Progenitor cell of endocrine pancreas (in vitro differentiated cells): ENCODE results near the gene DENND1C. TPM values are rescaled to one million over a fixed set of nuclear protein-coding genes. Genes with fewer than 3 reads are reported as not detected.
"Not testable (repeated sequence)": the region's sequence is repeated elsewhere in the genome, so short reads cannot be mapped to it uniquely, and the experiment has no call there.

ENCODE experiments used
- DNase-seq: peaks from one replicate; pipeline ENCODE4 v3.0.0; 2021; ENCODE audit warnings: low spot score; ENCODE audit not compliant: unreplicated experiment
- H3K27ac Mint-ChIP-seq: 2 replicates; pipeline ENCODE4 v1.8.0; 2021; ENCODE audit warnings: mild to moderate bottlenecking, moderate library complexity, mixed read lengths
- H3K27me3 Mint-ChIP-seq: 2 replicates; pipeline ENCODE4 v1.8.0; 2021; ENCODE audit warnings: mixed read lengths
- H3K36me3 Mint-ChIP-seq: 2 replicates; pipeline ENCODE4 v1.8.0; 2022; ENCODE audit warnings: mixed read lengths; ENCODE audit not compliant: insufficient read depth
- H3K4me1 Mint-ChIP-seq: 2 replicates; pipeline ENCODE4 v1.8.0; 2021; ENCODE audit warnings: low read depth, mixed read lengths
- H3K4me3 Mint-ChIP-seq: 2 replicates; pipeline ENCODE4 v1.8.0; 2021; ENCODE audit warnings: low read depth, mild to moderate bottlenecking, moderate library complexity, mixed read lengths
- H3K9me3 Mint-ChIP-seq: 2 replicates; pipeline ENCODE4 v1.8.0; 2021; ENCODE audit warnings: low read depth, mixed read lengths
- total RNA-seq: library from RNA; stranded (reverse); gene quantifications from 2 replicates; pipeline ENCODE4 v1.2.1, GENCODE V29; 2021
- TF ChIP-seq, protein P1 (sequence below): fragments of 200-600 bp; sonication (generic); IDR thresholded peaks from one replicate; pipeline ENCODE4 v1.5.0; 2021; ENCODE audit warnings: antibody characterized with exemption, mild to moderate bottlenecking; ENCODE audit not compliant: unreplicated experiment

The DENND1C gene
- total RNA-seq, 1 donor from 2014 or later, result 0.67 TPM

DNA sequence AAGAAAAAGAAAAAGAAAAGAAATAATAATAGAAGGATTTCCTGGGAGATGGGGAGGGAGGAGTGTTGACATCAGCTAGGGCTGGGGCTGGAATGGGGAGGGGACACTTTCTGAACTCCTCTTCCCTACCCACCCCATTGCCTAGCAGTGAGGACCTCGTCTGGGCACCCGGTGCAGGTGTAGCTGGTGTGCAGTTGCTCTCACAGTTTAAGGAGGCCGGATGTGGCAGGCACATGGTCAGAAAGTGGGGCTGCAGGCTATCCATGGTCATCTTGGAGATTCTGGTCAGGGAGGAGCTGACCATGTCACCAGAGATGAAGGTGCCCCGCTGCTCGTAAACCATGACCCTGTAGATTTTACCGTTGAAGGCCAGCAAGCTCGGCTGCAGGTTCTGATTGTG is 29.0 kb upstream of the DENND1C start:
- TF ChIP-seq, protein P1, sequence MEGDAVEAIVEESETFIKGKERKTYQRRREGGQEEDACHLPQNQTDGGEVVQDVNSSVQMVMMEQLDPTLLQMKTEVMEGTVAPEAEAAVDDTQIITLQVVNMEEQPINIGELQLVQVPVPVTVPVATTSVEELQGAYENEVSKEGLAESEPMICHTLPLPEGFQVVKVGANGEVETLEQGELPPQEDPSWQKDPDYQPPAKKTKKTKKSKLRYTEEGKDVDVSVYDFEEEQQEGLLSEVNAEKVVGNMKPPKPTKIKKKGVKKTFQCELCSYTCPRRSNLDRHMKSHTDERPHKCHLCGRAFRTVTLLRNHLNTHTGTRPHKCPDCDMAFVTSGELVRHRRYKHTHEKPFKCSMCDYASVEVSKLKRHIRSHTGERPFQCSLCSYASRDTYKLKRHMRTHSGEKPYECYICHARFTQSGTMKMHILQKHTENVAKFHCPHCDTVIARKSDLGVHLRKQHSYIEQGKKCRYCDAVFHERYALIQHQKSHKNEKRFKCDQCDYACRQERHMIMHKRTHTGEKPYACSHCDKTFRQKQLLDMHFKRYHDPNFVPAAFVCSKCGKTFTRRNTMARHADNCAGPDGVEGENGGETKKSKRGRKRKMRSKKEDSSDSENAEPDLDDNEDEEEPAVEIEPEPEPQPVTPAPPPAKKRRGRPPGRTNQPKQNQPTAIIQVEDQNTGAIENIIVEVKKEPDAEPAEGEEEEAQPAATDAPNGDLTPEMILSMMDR, result no peak
- Mint-ChIP-seq H3K36me3 (no peaks in the 10 kb centered on the region), H3K4me3 (no peak overlapping the region), H3K27me3 (no peaks in the 10 kb centered on the region), H3K4me1 (peaks cover 11% of the 10 kb centered on the region), H3K27ac (no peak overlapping the region), H3K9me3 (no peaks in the 10 kb centered on the region)
- no peak for DNase-seq

DNA sequence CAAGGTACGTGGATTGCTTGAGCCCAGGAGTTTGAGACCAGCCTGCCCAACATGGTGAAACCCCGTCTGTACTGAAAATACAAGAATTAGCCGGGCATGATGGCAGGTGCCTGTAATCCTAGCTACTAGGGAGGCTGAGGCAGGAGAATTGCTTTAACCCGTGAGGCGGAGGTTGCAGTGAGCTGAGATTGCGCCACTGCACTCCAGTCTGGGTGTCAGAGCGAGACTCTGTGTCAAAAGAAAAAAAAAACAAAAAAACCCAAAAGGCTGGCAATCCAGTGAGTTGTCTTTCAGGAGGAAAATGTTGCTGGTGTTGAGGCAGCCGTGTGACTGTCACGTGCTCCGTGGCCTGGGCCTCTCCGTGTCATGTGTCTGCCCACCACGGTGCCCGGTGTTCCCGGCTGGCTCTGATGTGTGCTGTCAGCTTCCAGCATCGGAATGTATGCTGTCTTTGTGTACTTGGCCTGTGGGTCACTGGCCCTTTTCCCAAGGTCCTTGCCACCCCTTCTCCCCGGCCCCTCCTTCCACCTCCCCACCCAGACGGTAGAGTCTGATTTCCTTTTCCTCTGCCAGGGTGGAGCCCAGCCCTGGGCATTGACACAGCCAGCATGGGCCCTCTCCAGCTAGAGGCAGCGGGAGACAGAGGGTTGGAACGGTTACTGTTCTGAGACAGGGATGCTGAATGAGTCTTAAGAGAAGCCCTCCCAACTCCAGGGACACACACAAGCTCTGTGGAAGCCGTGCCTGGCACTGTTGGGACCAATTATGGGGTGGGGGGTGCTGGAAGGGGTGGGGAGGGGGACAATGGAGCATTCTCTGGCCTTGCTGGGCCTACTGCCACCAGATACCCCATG is 27.8 kb upstream of the DENND1C start:
- H3K27me3 Mint-ChIP-seq, result no peaks in the 10 kb centered on the region
- H3K36me3 Mint-ChIP-seq, result no peaks in the 10 kb centered on the region
- H3K4me3 Mint-ChIP-seq, result no peak overlapping the region
- no peak overlapping the region for H3K27ac Mint-ChIP-seq
- DNase-seq, result no peak
- TF ChIP-seq, protein P1, result no peak
- H3K9me3 Mint-ChIP-seq, result no peaks in the 10 kb centered on the region
- H3K4me1 Mint-ChIP-seq, result peaks cover 11% of the 10 kb centered on the region

DNA sequence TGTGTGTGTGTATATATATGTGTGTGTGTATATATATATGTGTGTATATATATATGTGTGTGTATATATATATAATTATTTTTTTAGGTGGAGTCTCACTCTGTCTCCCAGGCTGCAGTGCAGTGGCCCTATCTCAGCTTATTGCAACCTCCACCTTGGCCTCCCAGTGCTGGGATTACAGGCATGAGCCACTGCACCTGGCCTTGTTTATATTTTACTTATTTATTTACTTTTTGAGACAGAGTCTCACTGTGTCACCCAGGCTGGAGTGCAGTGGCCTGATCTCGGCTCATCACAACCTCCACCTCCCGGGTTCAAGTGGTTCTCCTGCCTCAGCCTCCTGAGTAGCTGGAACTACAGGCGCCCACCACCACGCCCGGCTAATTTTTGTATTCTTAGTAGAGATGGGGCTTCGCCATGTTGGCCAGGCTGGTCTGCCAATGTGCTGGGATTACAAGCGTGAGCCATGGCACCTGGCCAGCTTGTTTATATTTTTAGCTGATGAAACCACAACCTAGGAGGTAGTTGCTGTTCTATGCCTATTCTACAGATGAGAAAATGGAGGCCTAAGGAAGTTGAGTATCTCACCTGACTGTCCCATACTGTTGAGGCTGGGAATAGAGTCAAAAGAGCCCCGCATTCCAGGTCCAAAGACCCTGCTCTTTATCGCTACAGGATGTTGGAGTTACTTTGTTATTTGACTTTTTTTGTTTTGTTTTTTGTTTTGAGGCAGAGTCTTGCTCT is 26.6 kb upstream of the DENND1C start:
- not testable (repeated sequence) for H3K27me3 Mint-ChIP-seq, H3K9me3 Mint-ChIP-seq, H3K27ac Mint-ChIP-seq, H3K4me1 Mint-ChIP-seq, H3K36me3 Mint-ChIP-seq, DNase-seq, H3K4me3 Mint-ChIP-seq

DNA sequence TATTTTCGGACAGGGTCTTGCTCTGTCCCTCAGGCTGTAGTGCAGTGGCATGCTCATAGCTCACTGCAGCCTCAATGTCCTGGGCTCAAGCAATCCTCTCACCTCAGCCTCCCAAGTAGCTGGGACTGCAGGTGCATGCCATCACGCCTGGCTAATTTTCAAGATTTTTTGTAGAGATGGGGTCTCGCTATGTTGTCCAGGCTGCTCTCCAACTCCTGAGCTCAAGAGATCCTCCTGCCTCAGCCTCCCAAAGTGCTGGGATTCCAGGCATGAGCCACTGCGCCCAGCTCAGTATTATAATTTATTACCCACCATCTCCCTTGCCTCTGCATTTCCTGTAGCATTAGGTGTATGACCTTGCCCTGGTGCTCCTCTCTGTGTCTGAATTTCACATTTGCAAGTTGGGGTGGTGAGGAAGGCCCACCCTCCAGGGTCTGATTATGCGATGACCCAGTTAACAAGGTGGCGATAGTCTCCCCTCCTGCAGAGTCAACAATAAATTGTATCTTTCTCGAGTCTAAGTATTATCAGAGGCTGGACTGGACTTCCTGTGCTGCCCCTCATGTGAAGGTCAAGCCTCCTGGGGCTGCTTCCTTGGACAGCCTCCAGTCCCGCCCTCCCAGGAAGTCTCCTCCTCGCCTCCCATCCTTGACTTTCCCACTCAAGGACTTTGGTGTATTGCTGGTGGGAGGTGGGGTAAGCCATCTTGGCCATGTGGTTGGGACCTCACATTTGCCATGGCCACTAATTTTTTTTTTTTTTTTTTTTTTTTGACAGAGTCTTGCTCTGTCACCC is 22.0 kb upstream of the DENND1C start:
- H3K27ac Mint-ChIP-seq, result no peak overlapping the region
- peaks cover 5% of the 10 kb centered on the region for H3K4me1 Mint-ChIP-seq
- H3K4me3 Mint-ChIP-seq, result no peak overlapping the region
- H3K36me3 Mint-ChIP-seq, result peaks cover 7% of the 10 kb centered on the region
- TF ChIP-seq, protein P1, result no peak
- no peak for DNase-seq
- no peaks in the 10 kb centered on the region for H3K9me3 Mint-ChIP-seq
- H3K27me3 Mint-ChIP-seq, result peaks cover 3% of the 10 kb centered on the region

DNA sequence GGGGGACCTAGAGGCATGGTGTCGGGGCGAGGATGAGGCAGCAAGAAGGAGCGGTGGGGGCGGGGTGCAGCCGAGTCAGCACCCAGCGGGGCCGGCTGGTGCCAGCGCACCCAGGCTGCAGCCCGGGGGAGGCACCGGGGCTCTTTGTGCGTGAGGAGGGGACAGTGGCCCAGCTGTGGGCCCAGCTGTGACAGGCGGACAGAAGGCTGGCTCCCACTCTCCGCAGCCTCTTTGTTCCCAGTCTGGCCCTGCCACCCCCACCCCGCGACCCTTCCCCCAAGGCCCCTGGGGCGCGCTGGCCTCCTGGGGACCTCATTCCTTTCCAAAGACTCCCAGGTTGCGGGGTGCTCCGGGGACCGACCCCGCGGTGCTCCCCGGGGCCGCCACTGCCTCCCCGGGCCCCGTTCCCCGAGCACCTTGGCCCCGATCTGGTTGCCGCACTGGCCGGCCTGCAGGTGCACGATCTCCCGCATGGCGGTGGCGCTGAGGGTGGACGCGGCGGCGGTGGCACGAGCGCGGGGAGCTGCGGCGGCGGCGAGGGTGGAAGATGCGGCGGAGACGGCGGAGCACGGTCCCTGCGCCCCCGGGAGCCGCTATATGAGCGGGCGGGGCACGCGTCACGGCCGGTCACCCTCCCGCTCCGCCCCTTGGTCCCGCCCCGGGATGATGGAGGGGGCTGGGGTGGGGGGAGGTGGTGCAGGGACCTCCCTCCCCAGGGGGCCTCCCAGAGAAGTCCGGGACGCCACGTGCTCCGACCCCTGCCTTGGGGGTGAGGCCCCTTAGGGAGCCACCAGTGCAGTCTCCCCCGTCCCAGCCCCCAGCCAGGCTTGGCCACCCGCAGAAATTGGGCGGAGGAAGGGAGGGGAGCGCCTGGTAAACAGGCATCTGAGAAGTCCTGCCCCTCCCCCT is 20.4 kb upstream of the DENND1C start, which contains the start of gene TUBB4A:
Gene TUBB4A, minus strand, starts transcription at position 570 of the 909 bp plus-strand sequence. Its CDS starts 97 bp downstream, at position 473.
- TF ChIP-seq, protein P1, result peak; percentile 38
- Mint-ChIP-seq H3K4me1 (peaks cover 5% of the 10 kb centered on the region), H3K27me3 (peaks cover 3% of the 10 kb centered on the region), H3K36me3 (peaks cover 11% of the 10 kb centered on the region), H3K4me3 (peak within 1 kb of the TSS; percentile 84), H3K27ac (peak within 1 kb of the TSS; percentile 81), H3K9me3 (no peaks in the 10 kb centered on the region)
- DNase-seq, result peak; percentile 39
